ENCODE measurements around the gene WDR27. TPM values are rescaled to one million over a fixed set of nuclear protein-coding genes. Genes with fewer than 3 reads are reported as not detected.
A peak's percentile ranks its signal among the peaks of the same experiment; 100 is the strongest.

Gene WDR27
- polyA plus RNA-seq, 3 donors: 0.95 to 20.5 (median 2.0) TPM

DNA sequence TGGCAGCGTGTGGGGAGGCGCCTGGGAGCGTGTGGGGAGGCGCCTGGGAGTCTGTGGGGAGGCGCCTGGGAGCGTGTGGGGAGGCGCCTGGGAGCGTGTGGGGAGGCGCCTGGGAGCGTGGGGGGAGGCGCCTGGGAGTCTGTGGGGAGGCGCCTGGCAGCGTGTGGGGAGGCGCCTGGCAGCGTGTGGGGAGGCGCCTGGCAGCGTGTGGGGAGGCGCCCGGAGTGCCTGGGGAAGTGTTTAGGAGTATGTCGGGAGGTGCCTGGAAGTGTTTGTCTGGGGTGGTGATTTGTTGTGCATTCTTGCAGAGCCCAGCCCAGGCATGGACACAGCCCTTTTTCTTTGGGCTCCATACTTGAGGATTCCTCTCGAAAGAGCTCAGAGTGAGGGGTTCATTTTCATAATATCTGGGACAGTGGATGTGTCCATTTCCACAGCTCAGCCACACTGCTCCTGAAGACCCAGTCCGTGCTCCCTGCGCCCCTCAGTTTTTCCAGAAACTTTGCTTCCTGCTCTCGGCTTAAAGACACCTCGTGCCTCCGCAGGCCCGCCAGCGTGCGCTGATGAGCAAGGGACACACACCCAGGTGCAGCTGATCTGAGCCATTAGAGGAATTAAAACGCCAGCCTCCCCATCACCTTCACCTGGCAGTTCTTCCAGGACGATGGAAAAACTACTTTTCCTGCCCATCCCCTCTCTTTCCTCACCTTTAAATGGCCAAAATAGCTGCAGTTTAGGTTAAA is 276.0 kb downstream of the WDR27 start:
- no peaks in the 10 kb centered on the region for H3K36me3 Mint-ChIP-seq
- Histone ChIP-seq H3K4me1 (ENCODE audit: control insufficient read depth in 1 of 2, insufficient read depth in 2 of 2, low read length in 2 of 2) (no peaks in the 10 kb centered on the region), H3K36me3 (replicated peaks in 1 of 2; ENCODE audit: control insufficient read depth in 1 of 2, insufficient read depth in 2 of 2, low read length in 2 of 2) (no peaks in the 10 kb centered on the region), H3K4me3 (replicated peaks in 1 of 3; ENCODE audit: low read depth in 2 of 3, low read length in 3 of 3) (no peak overlapping the region), H2AFZ (ENCODE audit: insufficient read depth, low read depth, low read length, poor library complexity, severe bottlenecking) (no peak overlapping the region), H3K9ac (ENCODE audit: insufficient read depth, low read length, poor library complexity, severe bottlenecking) (no peak overlapping the region), H3K79me2 (ENCODE audit: insufficient read depth, low read length) (no peaks in the 10 kb centered on the region), H3K4me2 (replicated peaks; ENCODE audit: extremely low read depth, low read length, poor library complexity, severe bottlenecking) (no peak overlapping the region), H3K27ac (ENCODE audit: low read depth in 1 of 2, low read length in 2 of 2) (no peak overlapping the region), H3K27me3 (ENCODE audit: control insufficient read depth in 2 of 2, insufficient read depth in 2 of 2, low read length in 2 of 2) (no peaks in the 10 kb centered on the region), H4K20me1 (ENCODE audit: insufficient read depth, low read length) (no peaks in the 10 kb centered on the region), H3K9me3 (replicated peaks in 1 of 2; ENCODE audit: control insufficient read depth in 1 of 2, insufficient read depth in 1 of 2, low read length in 2 of 2) (peaks cover 61 to 83% of the 10 kb centered on the region in 2 donors)
- no peak overlapping the region for H3K27ac Mint-ChIP-seq
- H3K27me3 Mint-ChIP-seq (ENCODE audit: low read depth in 3 of 3): peaks cover 2 to 5% (median 3%) of the 10 kb centered on the region in 3 donors
- DNase-seq: no peak
- H3K4me3 Mint-ChIP-seq: no peak overlapping the region
- TF ChIP-seq, protein P1, sequence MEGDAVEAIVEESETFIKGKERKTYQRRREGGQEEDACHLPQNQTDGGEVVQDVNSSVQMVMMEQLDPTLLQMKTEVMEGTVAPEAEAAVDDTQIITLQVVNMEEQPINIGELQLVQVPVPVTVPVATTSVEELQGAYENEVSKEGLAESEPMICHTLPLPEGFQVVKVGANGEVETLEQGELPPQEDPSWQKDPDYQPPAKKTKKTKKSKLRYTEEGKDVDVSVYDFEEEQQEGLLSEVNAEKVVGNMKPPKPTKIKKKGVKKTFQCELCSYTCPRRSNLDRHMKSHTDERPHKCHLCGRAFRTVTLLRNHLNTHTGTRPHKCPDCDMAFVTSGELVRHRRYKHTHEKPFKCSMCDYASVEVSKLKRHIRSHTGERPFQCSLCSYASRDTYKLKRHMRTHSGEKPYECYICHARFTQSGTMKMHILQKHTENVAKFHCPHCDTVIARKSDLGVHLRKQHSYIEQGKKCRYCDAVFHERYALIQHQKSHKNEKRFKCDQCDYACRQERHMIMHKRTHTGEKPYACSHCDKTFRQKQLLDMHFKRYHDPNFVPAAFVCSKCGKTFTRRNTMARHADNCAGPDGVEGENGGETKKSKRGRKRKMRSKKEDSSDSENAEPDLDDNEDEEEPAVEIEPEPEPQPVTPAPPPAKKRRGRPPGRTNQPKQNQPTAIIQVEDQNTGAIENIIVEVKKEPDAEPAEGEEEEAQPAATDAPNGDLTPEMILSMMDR (IDR thresholded peaks at IDR 0.05): no peak
- H3K9me3 Mint-ChIP-seq: peaks cover 43 to 70% (median 60%) of the 10 kb centered on the region in 7 donors
- no peaks in the 10 kb centered on the region for H3K4me1 Mint-ChIP-seq
- intact Hi-C loops (cut with micrococcal nuclease): no loop called here
- 93% methylated on average over 12 of the region's 31 CpGs for WGBS (ENCODE audit: insufficient coverage)

DNA sequence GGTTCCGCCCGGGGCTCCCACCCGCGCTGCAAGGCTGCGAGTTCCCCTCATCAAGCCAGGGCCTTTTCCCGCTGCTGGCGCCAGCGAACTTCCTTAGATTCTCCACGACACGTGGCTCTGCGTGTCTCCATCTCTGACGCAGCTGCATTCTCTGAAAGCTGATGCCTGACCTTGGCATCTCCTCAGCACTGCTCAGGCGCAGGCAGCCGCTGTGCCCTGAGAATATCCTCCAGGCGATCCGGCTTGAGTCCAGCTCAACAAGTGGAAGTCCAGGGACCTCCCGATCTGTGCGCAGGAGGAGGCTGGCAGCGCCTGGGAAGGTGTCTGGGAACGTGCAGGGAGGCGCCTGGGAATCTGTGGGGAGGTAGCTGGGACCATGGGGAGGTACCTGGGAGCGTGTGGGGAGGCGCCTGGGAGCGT is 277.0 kb downstream of the WDR27 start:
- TF ChIP-seq, protein P1 (IDR thresholded peaks at IDR 0.05): no peak
- Histone ChIP-seq H3K27me3 (ENCODE audit: control insufficient read depth in 2 of 2, insufficient read depth in 2 of 2, low read length in 2 of 2) (no peaks in the 10 kb centered on the region), H2AFZ (ENCODE audit: insufficient read depth, low read depth, low read length, poor library complexity, severe bottlenecking) (no peak overlapping the region), H3K4me3 (replicated peaks in 1 of 3; ENCODE audit: low read depth in 2 of 3, low read length in 3 of 3) (no peak overlapping the region), H4K20me1 (ENCODE audit: insufficient read depth, low read length) (no peaks in the 10 kb centered on the region), H3K4me1 (ENCODE audit: control insufficient read depth in 1 of 2, insufficient read depth in 2 of 2, low read length in 2 of 2) (no peaks in the 10 kb centered on the region), H3K4me2 (replicated peaks; ENCODE audit: extremely low read depth, low read length, poor library complexity, severe bottlenecking) (no peak overlapping the region), H3K9ac (ENCODE audit: insufficient read depth, low read length, poor library complexity, severe bottlenecking) (no peak overlapping the region), H3K36me3 (replicated peaks in 1 of 2; ENCODE audit: control insufficient read depth in 1 of 2, insufficient read depth in 2 of 2, low read length in 2 of 2) (no peaks in the 10 kb centered on the region), H3K27ac (ENCODE audit: low read depth in 1 of 2, low read length in 2 of 2) (no peak overlapping the region), H3K9me3 (replicated peaks in 1 of 2; ENCODE audit: control insufficient read depth in 1 of 2, insufficient read depth in 1 of 2, low read length in 2 of 2) (peaks cover 58 to 81% of the 10 kb centered on the region in 2 donors), H3K79me2 (ENCODE audit: insufficient read depth, low read length) (no peaks in the 10 kb centered on the region)
- Mint-ChIP-seq H3K4me3 (peak overlapping the region in 1 of 2 donors; percentile 52), H3K9me3 (peaks cover 41 to 67% (median 58%) of the 10 kb centered on the region in 7 donors), H3K27me3 (ENCODE audit: low read depth in 3 of 3) (peaks cover 2 to 5% (median 3%) of the 10 kb centered on the region in 3 donors), H3K4me1 (no peaks in the 10 kb centered on the region), H3K36me3 (no peaks in the 10 kb centered on the region), H3K27ac (peak overlapping the region in 1 of 7 donors; percentile 31)
- intact Hi-C loops (cut with micrococcal nuclease): no loop called here
- WGBS (ENCODE audit: insufficient coverage): 93% methylated on average over 20 of the region's 24 CpGs
- no peak for DNase-seq

Data from CD14-positive monocyte (primary cell).